Esophagus muscularis mucosa (tissue), 3 donors: ENCODE measurements around the gene AGAP1.

Experiments used
- CTCF ChIP-seq, 3 experiments: fragments of 200-600 bp in 2 of 3; fragments of 450-650 bp in 1 of 3; sonication (generic) in 2 of 3; IDR thresholded peaks; one replicate each; pipeline ENCODE4 v1.5.1; 2017 to 2019; ENCODE audit warnings: antibody characterized with exemption in 3 of 3, mild to moderate bottlenecking in 2 of 3, moderate library complexity in 1 of 3
- POLR2A ChIP-seq: fragments of 450-650 bp; IDR thresholded peaks from one replicate; pipeline ENCODE4 v1.6.1; 2017; ENCODE audit warnings: antibody characterized with exemption, moderate library complexity, mild to moderate bottlenecking, low read depth
- POLR2AphosphoS5 ChIP-seq, 2 donors: sonication (generic); formaldehyde crosslinking; IDR thresholded peaks; one replicate each; pipeline ENCODE4 v1.6.1; 2017; ENCODE audit warnings: antibody characterized with exemption in 2 of 2

GRCh38 chr2:235939471-235939870, 445.6 kb downstream of the AGAP1 start:
- TF ChIP-seq CTCF (IDR thresholded peaks at IDR 0.05) = no peak
- no peak for TF ChIP-seq POLR2A
- no peak for TF ChIP-seq POLR2AphosphoS5 (IDR thresholded peaks at IDR 0.05)
